GM18519 (cell line): ENCODE results near the gene FADS6.
"Not testable (repeated sequence)": the region's sequence is repeated elsewhere in the genome, so short reads cannot be mapped to it uniquely, and the experiment has no call there.

Source experiments
- ATAC-seq: cut with Tn5 transposase; IDR thresholded peaks from one replicate; pipeline ENCODE4 v1.9.1; 2021; ENCODE audit warnings: mild to moderate bottlenecking, moderate library complexity; ENCODE audit not compliant: unreplicated experiment, low FRiP score

FADS6 gene

GRCh38 chr17:74921026-74921681, 27.7 kb upstream of the FADS6 start:
- ATAC-seq, result no peak

DNA sequence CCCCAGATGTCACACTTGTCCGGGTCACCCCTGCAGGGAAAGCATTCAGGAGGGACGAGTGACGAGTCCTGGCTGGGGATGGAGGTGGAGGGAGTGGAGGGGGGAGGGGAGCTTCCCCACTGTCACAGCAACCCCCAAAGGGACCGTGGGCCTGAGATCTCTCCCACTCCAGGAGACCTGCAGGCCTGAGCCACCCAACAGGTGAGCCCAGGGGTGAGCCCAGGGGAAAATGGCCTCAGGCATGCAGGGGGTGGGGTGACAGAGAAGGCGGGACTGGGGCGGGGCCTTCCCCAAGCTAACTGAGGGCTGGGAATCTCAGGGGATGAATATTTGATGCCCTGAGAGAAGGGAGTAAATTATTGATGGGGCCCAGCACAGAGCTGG, 27.2 kb upstream of the FADS6 start:
- no peak for ATAC-seq

- ATAC-seq, result no peak
These were observed 26.8 kb upstream of the FADS6 start for GRCh38 chr17:74920306-74920620.

DNA sequence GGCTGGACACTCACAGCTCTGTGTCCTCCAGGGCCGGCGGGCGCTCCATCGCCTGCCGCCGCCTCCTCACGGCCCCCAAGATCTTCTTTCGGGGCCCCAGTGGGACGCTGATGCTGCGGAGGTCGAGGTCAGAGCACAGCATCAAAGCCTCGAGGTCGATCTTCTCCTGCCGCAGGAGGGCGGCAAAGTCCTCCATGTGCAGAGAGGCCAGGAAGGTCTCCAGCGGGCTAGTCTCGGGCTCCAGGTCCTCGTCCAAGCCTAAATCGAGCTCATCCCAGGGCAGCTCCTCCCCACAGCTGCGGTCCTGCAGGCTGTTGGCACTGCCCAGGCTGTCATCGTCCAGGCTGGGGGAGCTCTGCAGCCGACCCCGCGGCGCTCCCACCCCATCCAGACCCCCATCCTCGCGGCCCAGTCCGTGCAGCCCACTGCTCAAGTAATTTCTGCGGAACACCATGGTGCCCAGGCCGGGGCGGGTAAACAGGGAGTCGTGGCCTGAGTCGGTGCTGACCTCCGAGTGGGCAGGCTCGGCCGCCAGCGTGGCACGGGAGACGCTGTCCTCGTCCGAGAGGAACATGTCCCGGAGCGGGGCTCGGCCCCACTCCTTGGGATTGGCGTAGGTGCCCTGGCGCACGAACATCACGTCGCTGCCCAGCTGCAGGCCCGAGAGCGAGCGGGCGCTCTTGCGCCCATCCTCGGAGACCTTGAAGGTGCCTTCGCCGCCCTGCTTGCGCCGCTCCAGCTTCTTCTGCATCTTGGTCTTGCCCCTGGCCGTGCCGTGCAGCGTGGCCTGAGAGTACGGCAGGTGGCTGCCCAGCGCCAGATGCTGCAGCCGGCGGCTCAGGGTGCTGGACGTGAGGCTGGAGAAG, 26.2 kb upstream of the FADS6 start:
- no peak for ATAC-seq

DNA sequence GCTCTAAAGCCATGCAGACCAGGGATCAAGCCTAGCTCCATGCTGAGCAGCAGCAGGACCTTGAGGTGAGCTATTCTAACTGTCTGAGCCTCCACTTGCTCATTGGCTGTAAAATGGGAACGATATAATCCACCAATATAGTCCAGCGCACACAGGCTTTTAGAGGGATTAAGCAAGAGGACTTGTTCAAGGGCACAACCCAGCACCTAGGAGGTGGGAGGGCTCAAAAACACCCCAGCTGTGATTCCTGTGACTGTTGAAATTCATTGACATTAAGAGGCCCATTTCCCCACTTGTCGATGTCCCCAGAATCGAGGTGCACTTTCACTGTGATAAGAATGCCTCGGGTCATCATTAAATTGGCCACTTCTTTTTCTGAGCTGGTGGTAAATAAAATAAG, 25.5 kb upstream of the FADS6 start:
- no peak for ATAC-seq

- ATAC-seq, result no peak
These were observed 24.0 kb upstream of the FADS6 start for GRCh38 chr17:74917430-74917829.

DNA sequence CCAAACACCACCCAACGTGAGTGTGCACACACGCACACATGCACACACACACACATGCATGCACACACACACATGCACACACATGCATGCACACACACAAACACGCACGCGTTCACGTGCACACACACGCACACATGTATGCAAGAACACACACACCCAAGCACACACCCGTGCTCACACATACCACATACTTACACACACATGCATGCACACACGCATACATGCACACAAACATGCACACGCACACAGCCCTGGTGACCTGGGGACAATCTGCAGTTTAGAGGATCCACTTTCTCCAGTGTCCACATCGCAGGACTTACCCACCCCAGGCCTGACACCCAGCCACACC, 23.4 kb upstream of the FADS6 start:
- no peak for ATAC-seq

DNA sequence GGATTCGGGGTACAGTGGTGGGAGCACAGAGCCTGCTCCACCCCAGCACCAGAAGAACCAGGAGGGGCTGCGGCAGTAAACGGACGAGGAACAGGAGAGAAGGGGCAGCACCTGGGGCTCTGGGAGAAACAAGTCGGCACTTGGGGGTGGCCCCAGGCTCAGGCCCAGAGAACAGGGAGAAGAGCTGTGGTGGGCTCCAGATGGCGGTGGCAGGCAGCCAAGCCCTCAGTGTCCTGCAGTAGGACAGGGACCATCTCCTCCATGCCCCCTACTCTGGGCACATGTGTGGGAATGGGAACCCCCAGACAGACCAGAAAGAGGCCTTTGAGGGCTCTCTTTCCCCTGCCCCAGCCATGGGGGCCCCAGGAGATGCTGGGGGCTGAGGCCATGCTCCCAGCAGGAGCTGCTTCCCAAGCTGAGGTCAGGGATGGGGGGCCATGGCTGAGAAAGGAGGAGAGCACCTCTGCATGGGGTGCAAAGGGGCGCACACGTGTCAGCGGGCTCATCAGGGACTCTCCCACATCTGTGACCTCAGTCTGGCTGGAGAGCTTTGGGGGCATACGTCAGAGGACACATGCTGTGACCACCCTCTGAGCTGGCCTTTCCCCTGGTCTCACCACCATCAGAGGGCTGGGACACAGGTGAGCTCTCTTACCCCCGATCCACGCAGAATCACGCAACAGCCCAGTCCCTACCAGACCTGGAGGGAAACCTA, 22.9 kb upstream of the FADS6 start:
- no peak for ATAC-seq

DNA sequence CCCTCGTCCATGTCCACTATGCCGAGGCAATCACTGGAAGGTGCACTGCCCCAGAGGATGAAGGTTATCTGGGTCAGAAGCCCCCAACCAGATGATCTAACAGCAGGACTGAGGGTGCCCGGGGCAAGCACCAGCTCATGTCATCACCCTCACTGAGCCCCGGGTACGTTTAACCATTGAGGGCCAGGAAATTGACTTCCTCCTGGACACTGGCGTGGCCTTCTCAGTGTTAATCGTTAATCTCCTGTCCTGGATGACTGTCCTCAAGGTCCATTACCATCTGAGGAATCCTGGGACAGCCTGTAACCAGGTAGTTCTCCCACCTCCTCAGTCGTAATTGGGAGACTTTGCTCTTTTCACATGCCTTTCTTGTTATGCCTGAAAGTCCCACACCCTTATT, 18.0 kb upstream of the FADS6 start:
- not testable (repeated sequence) for ATAC-seq

GRCh38 chr17:74909097-74909496, 15.7 kb upstream of the FADS6 start:
- ATAC-seq, result not testable (repeated sequence)

DNA sequence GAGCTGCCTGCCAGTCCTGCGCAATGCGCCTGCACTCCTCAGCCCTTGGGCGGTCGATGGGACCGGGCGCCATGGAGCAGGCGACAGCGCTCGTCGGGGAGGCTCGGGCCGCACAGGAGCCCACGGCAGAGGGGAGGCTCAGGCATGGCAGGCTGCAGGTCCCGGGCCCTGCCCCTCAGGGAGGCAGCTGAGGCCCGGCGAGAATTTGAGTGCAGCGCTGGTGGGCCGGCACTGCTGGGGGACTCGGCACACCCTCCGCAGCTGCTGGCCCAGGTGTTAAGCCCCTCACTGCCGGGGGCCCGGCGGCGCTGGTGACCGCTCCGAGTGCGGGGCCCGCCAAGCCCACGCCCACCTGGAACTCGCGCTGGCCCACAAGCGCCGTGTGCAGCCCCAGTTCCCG, 13.6 kb upstream of the FADS6 start:
- ATAC-seq, result no peak

GRCh38 chr17:74906214-74906793, 12.9 kb upstream of the FADS6 start:
- not testable (repeated sequence) for ATAC-seq

GRCh38 chr17:74904687-74905409, 11.4 kb upstream of the FADS6 start:
- ATAC-seq, result no peak

GRCh38 chr17:74903671-74904070, 10.2 kb upstream of the FADS6 start:
- ATAC-seq, result no peak

GRCh38 chr17:74903034-74903433, 9.6 kb upstream of the FADS6 start:
- ATAC-seq, result no peak

DNA sequence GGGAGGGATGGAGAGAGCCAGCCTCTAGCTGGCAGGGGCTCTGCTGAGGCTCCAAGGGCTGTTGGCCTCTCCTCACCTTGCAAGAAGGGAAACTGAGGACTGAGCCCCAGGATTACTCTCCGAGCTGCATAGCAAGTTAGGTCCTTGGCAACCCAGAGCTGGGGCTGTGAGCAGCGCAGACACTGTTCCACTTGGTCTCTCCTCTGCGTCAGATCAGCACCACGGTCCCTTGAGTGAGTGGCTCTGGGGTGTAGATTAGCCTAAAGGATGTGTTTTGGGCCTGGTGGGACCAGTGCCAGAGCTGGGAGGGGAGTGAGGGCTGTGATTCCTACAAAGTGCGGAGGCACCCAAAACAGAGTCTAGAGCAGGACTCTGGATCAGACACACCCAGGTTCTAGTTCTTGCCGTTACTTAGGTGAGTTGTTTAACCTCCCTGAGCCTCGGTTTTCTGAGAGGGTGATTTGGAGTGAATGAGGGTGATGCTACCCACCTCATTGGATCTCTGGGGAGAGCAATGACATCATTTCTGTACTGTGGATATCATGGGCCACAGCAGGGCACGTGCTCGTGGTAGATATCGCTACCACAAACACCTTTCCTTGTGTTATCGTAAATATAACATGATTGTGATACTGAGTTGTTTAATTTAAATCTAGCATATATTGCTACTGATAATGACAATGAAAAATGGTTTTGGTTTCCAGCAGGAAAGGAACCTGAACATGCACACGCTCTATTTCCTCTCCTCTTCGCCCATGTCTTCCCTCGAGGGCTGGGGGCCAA, 8.1 kb upstream of the FADS6 start:
- ATAC-seq, result no peak

GRCh38 chr17:74900208-74900607, 6.8 kb upstream of the FADS6 start:
- ATAC-seq, result no peak

DNA sequence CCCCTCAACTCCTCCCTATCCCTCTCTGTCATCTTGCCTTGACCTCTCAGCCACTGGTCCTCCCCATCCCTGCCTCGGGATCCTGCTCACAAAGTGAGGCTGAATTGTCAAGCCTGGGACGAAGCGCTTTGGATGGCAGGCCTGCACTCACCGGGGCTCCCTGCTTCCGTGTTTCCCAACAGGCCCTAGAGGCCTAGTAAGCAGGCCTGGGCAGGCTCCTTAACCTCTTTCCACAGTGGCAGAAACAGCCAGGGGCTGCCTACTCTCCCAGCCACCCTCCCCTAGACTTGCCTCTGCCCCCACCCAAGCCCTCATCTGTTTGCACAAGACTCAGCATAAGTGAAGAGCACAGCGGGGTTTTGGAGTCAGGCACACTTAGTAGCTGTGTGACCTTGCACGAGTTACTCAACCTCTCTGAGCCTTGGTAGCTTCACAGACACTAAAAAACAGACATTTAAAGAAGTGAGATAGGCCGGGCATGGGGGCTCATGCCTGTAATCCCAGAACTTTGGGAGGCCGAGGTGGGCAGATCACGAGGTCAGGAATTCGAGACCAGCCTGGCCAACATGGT, 5.0 kb upstream of the FADS6 start:
- no peak for ATAC-seq

DNA sequence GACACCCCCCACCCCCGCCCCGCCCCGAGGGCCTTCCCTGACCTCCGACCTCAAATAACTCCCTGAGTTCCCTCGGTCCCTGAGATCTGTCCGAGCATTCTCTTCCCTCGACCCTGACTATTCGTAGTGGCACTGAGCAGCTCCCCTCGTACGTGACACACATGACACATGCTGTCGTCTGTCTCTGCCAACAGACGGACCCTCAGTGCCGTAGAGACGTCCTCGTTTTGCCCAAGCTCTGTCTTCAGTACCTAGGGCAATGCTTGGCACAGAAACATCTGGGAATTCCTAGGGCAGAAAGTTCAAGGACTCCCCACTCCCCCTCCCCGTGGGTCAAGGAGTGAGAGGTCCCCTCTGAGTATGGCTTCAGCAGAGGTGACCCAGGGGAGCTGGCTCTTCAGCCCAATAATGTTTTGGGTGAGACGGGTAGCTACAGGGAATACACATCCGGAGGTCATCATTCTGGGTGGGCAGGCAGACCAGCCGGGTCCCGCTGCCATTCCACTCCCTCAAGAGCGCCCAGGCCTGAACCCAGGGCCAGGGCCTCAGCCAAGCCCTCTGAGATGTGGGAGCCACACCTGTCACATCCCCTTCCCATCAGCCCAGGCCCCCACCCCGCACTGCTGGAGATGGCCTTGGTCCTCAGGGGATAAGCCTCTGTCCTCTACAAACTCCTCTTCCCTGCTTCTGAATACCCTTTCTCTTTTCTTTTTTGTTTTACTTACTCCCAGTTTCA, 671 bp upstream of the FADS6 start:
- ATAC-seq, result no peak
